Trophoblast cell (in vitro differentiated cells and primary cell): ENCODE results near the gene GPC3.

ENCODE experiments used
- DNase-seq, 2 donors: peaks; one replicate each; pipeline ENCODE4 v3.0.0-alpha.2; 2016
- H2AFZ ChIP-seq: 2 replicates; pipeline ENCODE4 v1.6.1; 2013; ENCODE audit warnings: low read length, moderate library complexity, mild to moderate bottlenecking; ENCODE audit not compliant: insufficient read depth, poor library complexity
- H2AK5ac ChIP-seq: 2 replicates; pipeline ENCODE4 v1.6.1; 2013; ENCODE audit warnings: mild to moderate bottlenecking, low read length
- H2BK120ac ChIP-seq: 2 replicates; pipeline ENCODE4 v1.6.1; 2013; ENCODE audit warnings: low read length, mild to moderate bottlenecking, moderate library complexity; ENCODE audit not compliant: insufficient read depth, poor library complexity
- H2BK12ac ChIP-seq: 2 replicates; pipeline ENCODE4 v1.6.1; 2013; ENCODE audit warnings: mild to moderate bottlenecking, low read length, moderate library complexity
- H2BK5ac ChIP-seq: 2 replicates; pipeline ENCODE4 v1.6.1; 2013; ENCODE audit warnings: low read length, low read depth, moderate library complexity, mild to moderate bottlenecking; ENCODE audit not compliant: poor library complexity
- H3K14ac ChIP-seq: 2 replicates; pipeline ENCODE4 v1.6.1; 2013; ENCODE audit warnings: mild to moderate bottlenecking, low read length
- H3K18ac ChIP-seq: 2 replicates; pipeline ENCODE4 v1.6.1; 2013; ENCODE audit warnings: mild to moderate bottlenecking, low read length
- H3K23ac ChIP-seq: 2 replicates; pipeline ENCODE4 v1.6.1; 2013; ENCODE audit warnings: low read length
- H3K27ac ChIP-seq: 2 replicates; pipeline ENCODE4 v1.5.1; 2013; ENCODE audit warnings: low read depth, mild to moderate bottlenecking, inconsistent platforms, low read length, moderate library complexity
- H3K27me3 ChIP-seq: 2 replicates; pipeline ENCODE4 v1.6.1; 2013; ENCODE audit warnings: inconsistent platforms, mild to moderate bottlenecking, low read length, moderate library complexity; ENCODE audit not compliant: insufficient read depth
- H3K36me3 ChIP-seq, 2 experiments: 1 replicate in 1 of 2; 2 replicates in 1 of 2; pipeline ENCODE4 v1.6.1; 2013; ENCODE audit warnings: low read length in 2 of 2, mild to moderate bottlenecking in 2 of 2, moderate library complexity in 1 of 2; ENCODE audit not compliant: insufficient read depth in 2 of 2, control insufficient read depth in 1 of 2
- H3K4ac ChIP-seq: 2 replicates; pipeline ENCODE4 v1.6.1; 2013; ENCODE audit warnings: low read depth, mild to moderate bottlenecking, low read length, moderate library complexity
- H3K4me1 ChIP-seq, 2 experiments: 1 replicate in 1 of 2; 2 replicates in 1 of 2; pipeline ENCODE4 v1.6.1; 2013; ENCODE audit warnings: low read length in 2 of 2, mild to moderate bottlenecking in 2 of 2, moderate library complexity in 1 of 2; ENCODE audit not compliant: insufficient read depth in 2 of 2, control insufficient read depth in 1 of 2
- H3K4me2 ChIP-seq: 2 replicates; pipeline ENCODE4 v1.6.1; 2013; ENCODE audit warnings: inconsistent platforms, mild to moderate bottlenecking, low read length, moderate library complexity
- H3K4me3 ChIP-seq: 2 replicates; pipeline ENCODE4 v1.5.1; 2013; ENCODE audit warnings: mild to moderate bottlenecking, low read depth, low read length, inconsistent platforms
- H3K79me1 ChIP-seq: one replicate; pipeline ENCODE4 v1.6.1; 2013; ENCODE audit warnings: low read length
- H3K79me2 ChIP-seq: 2 replicates; pipeline ENCODE4 v1.6.1; 2013; ENCODE audit warnings: low read length, mild to moderate bottlenecking; ENCODE audit not compliant: control insufficient read depth, insufficient read depth, poor library complexity
- H3K9ac ChIP-seq: 2 replicates; pipeline ENCODE4 v1.6.1; 2013; ENCODE audit warnings: mild to moderate bottlenecking, low read length
- H3K9me3 ChIP-seq: 2 replicates; pipeline ENCODE4 v1.6.1; 2013; ENCODE audit warnings: low read depth, mild to moderate bottlenecking, control low read depth, inconsistent platforms, low read length; ENCODE audit not compliant: insufficient read depth
- H4K12ac ChIP-seq: 2 replicates; pipeline ENCODE4 v1.6.1; 2013; ENCODE audit warnings: low read depth, mild to moderate bottlenecking, low read length, moderate library complexity
- H4K8ac ChIP-seq: 2 replicates; pipeline ENCODE4 v1.6.1; 2013; ENCODE audit warnings: low read depth, mild to moderate bottlenecking, low read length, moderate library complexity
- H4K91ac ChIP-seq: one replicate; pipeline ENCODE4 v1.6.1; 2013; ENCODE audit warnings: low read depth, mild to moderate bottlenecking, low read length, moderate library complexity
- WGBS: extraction: QIAGEN DNeasy Blood & Tissue Kit; methylation state at CpG from one replicate; pipeline ENCODE4 v1.1.7; 2013; ENCODE audit warnings: missing lambda C conversion rate; ENCODE audit not compliant: insufficient read length, insufficient coverage; ENCODE audit errors: extremely low coverage; 5-methylcytosine and 5-hydroxymethylcytosine counted together

Gene GPC3

GRCh38 chrX:133819546-133819945, 165.8 kb downstream of the GPC3 start:
- no peaks in the 10 kb centered on the region for H3K79me2 ChIP-seq

GRCh38 chrX:133818019-133818418, 167.4 kb downstream of the GPC3 start:
- H3K4me3 ChIP-seq, result no peak overlapping the region
- H3K79me1 ChIP-seq, result no peaks in the 10 kb centered on the region
- no peak overlapping the region for H3K4me2 ChIP-seq
- no peak overlapping the region for H3K14ac ChIP-seq
- H3K23ac ChIP-seq, result no peak overlapping the region
- no peak overlapping the region for H2BK5ac ChIP-seq
- no peaks in the 10 kb centered on the region for H3K4me1 ChIP-seq
- H4K12ac ChIP-seq, result no peak overlapping the region
- no peak overlapping the region for H3K4ac ChIP-seq
- no peak overlapping the region for H4K91ac ChIP-seq
- H3K36me3 ChIP-seq, result no peaks in the 10 kb centered on the region
- no peak overlapping the region for H3K18ac ChIP-seq
- no peak for DNase-seq
- no peaks in the 10 kb centered on the region for H3K79me2 ChIP-seq
- no peak overlapping the region for H2BK12ac ChIP-seq
- H3K9ac ChIP-seq, result no peak overlapping the region
- H2AK5ac ChIP-seq, result no peak overlapping the region
- H3K27ac ChIP-seq, result no peak overlapping the region
- H3K9me3 ChIP-seq, result no peaks in the 10 kb centered on the region
- H4K8ac ChIP-seq, result no peak overlapping the region
- H2BK120ac ChIP-seq, result no peak overlapping the region
- no CpG with 5 or more reads among the region's 5 CpGs for WGBS
- H3K27me3 ChIP-seq, result no peaks in the 10 kb centered on the region
- H2AFZ ChIP-seq, result no peak overlapping the region

More at GRCh38 chrX:133819546-133819945, 165.8 kb downstream of the GPC3 start:
- no peak overlapping the region for H4K12ac ChIP-seq
- no peak overlapping the region for H3K14ac ChIP-seq
- H2BK120ac ChIP-seq, result no peak overlapping the region
- no peak overlapping the region for H4K8ac ChIP-seq
- no peak overlapping the region for H2AFZ ChIP-seq
- H3K4me1 ChIP-seq, result no peaks in the 10 kb centered on the region
- H3K18ac ChIP-seq, result no peak overlapping the region
- H3K27ac ChIP-seq, result no peak overlapping the region
- H3K79me1 ChIP-seq, result no peaks in the 10 kb centered on the region
- no peak overlapping the region for H2AK5ac ChIP-seq
- H3K36me3 ChIP-seq, result no peaks in the 10 kb centered on the region
- H2BK5ac ChIP-seq, result no peak overlapping the region
- H3K4ac ChIP-seq, result no peak overlapping the region
- no peak overlapping the region for H3K4me3 ChIP-seq
- no peak overlapping the region for H3K23ac ChIP-seq
- H4K91ac ChIP-seq, result no peak overlapping the region
- no peak overlapping the region for H3K4me2 ChIP-seq
- H3K9me3 ChIP-seq, result no peaks in the 10 kb centered on the region
- H2BK12ac ChIP-seq, result no peak overlapping the region
- DNase-seq, result no peak
- H3K27me3 ChIP-seq, result no peaks in the 10 kb centered on the region
- no peak overlapping the region for H3K9ac ChIP-seq

- no peak overlapping the region for H2BK120ac ChIP-seq
- WGBS, result no CpG with 5 or more reads among the region's 1 CpG
- no peak overlapping the region for H3K9ac ChIP-seq
- no peaks in the 10 kb centered on the region for H3K79me2 ChIP-seq
- H4K8ac ChIP-seq, result no peak overlapping the region
- no peak for DNase-seq
- H2BK5ac ChIP-seq, result no peak overlapping the region
- no peak overlapping the region for H2AK5ac ChIP-seq
- H3K18ac ChIP-seq, result no peak overlapping the region
- no peaks in the 10 kb centered on the region for H3K9me3 ChIP-seq
- no peak overlapping the region for H4K91ac ChIP-seq
- H3K4me3 ChIP-seq, result no peak overlapping the region
- H2BK12ac ChIP-seq, result no peak overlapping the region
- no peak overlapping the region for H3K27ac ChIP-seq
- H3K36me3 ChIP-seq, result no peaks in the 10 kb centered on the region
- H3K79me1 ChIP-seq, result no peaks in the 10 kb centered on the region
- no peak overlapping the region for H3K14ac ChIP-seq
- no peaks in the 10 kb centered on the region for H3K27me3 ChIP-seq
- no peak overlapping the region for H3K4ac ChIP-seq
- H4K12ac ChIP-seq, result no peak overlapping the region
- no peak overlapping the region for H3K23ac ChIP-seq
- H2AFZ ChIP-seq, result no peak overlapping the region
- no peaks in the 10 kb centered on the region for H3K4me1 ChIP-seq
- H3K4me2 ChIP-seq, result no peak overlapping the region
Observed at GRCh38 chrX:133815496-133815895, 169.9 kb downstream of the GPC3 start.

- no peak overlapping the region for H4K91ac ChIP-seq
- no peaks in the 10 kb centered on the region for H3K79me1 ChIP-seq
- H3K9me3 ChIP-seq, result no peaks in the 10 kb centered on the region
- no peak for DNase-seq
- H2AK5ac ChIP-seq, result no peak overlapping the region
- H3K4ac ChIP-seq, result no peak overlapping the region
- no peak overlapping the region for H3K18ac ChIP-seq
- no peak overlapping the region for H3K9ac ChIP-seq
- H4K8ac ChIP-seq, result no peak overlapping the region
- no peak overlapping the region for H2BK120ac ChIP-seq
- no peak overlapping the region for H3K4me2 ChIP-seq
- no peak overlapping the region for H2BK12ac ChIP-seq
- H3K27ac ChIP-seq, result no peak overlapping the region
- no peak overlapping the region for H3K4me3 ChIP-seq
- H4K12ac ChIP-seq, result no peak overlapping the region
- H2BK5ac ChIP-seq, result no peak overlapping the region
- no peak overlapping the region for H3K14ac ChIP-seq
- H2AFZ ChIP-seq, result no peak overlapping the region
- WGBS, result no CpG with 5 or more reads among the region's 6 CpGs
- H3K27me3 ChIP-seq, result no peaks in the 10 kb centered on the region
- no peaks in the 10 kb centered on the region for H3K36me3 ChIP-seq
- no peak overlapping the region for H3K23ac ChIP-seq
- H3K4me1 ChIP-seq, result no peaks in the 10 kb centered on the region
- no peaks in the 10 kb centered on the region for H3K79me2 ChIP-seq
Observed at GRCh38 chrX:133813971-133814370, 171.4 kb downstream of the GPC3 start.
